22Rv1 (cell line): ENCODE data around the gene MUC22.

Experiments
- CTCF ChIP-seq: fragments of 450-650 bp; IDR thresholded peaks from 2 replicates; pipeline ENCODE4 v1.5.1; 2017; ENCODE audit warnings: mild to moderate bottlenecking
- ZFX ChIP-seq: fragments of 450-650 bp; IDR thresholded peaks from 2 replicates; pipeline ENCODE4 v1.6.1; 2017; ENCODE audit warnings: antibody characterized with exemption, borderline replicate concordance

GRCh38 chr6:30963641-30964040 is 46.6 kb upstream of the MUC22 start:
- TF ChIP-seq CTCF: no peak
- TF ChIP-seq ZFX: no peak
